ENCODE results near the gene MUC5B.

Gene MUC5B

GRCh38 chr11:1295591-1295990 is 72.7 kb downstream of the MUC5B start:
- no peak overlapping the region for H3K27ac ChIP-seq
- TF ChIP-seq ZFX (IDR thresholded peaks at IDR 0.05; ENCODE audit: borderline replicate concordance) (no peak), CTCF (IDR thresholded peaks at IDR 0.05) (no peak)

- TF ChIP-seq CTCF (IDR thresholded peaks at IDR 0.05) (no peak), ZFX (IDR thresholded peaks at IDR 0.05; ENCODE audit: borderline replicate concordance) (no peak)
- H3K27ac ChIP-seq, result no peak overlapping the region
Observed at GRCh38 chr11:1296287-1296686, 73.4 kb downstream of the MUC5B start.

- TF ChIP-seq ZFX (IDR thresholded peaks at IDR 0.05; ENCODE audit: borderline replicate concordance) (no peak), CTCF (IDR thresholded peaks at IDR 0.05) (no peak)
- no peak overlapping the region for H3K27ac ChIP-seq
Observed at GRCh38 chr11:1297011-1297575, 74.2 kb downstream of the MUC5B start.

GRCh38 chr11:1297576-1298473 is 75.0 kb downstream of the MUC5B start:
- no peak overlapping the region for H3K27ac ChIP-seq
- no peak for TF ChIP-seq ZFX (IDR thresholded peaks at IDR 0.05; ENCODE audit: borderline replicate concordance)
- no peak for TF ChIP-seq CTCF (IDR thresholded peaks at IDR 0.05)

DNA sequence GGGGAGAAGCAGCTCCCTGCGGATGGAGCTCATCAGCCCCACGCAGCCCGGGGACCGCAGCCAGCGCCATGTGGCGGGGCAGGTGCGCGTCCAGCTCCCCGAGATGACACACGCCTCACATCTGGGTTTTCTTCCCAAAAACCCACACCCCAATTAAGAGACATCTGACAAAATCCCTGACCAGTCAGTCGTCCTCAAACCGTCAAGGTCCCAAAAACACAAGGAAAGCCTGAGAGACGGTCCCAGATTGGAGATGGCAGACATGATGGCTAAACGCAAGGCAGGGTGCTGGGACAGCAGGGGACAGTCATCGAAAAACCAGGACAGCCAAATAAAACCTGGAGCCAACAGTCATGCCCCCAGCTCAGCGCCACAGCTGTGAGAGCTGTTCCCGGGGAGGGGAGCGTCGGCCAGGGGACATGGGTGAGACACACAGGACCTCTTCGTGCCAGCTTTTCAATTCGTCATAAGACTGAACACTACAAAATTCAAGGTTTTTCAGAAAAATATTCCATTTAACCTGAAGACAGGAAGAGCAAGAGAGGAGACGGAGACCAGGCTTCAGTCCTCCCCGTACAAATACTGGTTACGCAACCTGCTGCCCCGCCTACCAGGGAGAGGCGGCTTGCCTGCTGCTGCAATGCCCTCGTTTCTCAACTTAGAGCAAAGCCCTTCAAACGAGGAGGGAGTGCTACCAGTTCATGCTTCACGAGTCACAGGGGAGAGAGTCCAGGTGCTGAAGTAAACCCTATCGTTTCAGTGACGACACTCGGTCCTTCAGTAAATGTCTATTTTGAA is 76.0 kb downstream of the MUC5B start:
- H3K27ac ChIP-seq, result no peak overlapping the region
- TF ChIP-seq CTCF (IDR thresholded peaks at IDR 0.05), result no peak
- TF ChIP-seq ZFX (IDR thresholded peaks at IDR 0.05; ENCODE audit: borderline replicate concordance), result no peak

DNA sequence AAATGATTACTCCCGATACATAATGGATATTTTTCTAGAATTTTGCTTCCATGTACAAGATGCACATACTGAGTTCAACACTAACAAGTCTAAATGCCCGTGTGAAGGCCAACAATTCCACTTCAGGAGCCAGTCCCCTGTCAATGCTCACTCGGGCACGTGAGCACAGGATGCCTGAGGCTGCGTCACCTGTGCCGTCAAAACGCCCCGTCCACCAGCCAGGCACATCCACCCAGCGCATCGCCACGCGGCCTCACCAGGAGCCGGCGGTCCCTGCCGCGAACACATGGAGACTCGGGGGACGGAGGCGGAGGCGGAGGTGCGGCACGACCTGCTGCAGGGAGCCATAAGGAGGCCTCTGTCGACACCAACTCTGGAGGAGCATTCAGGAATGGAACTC is 76.8 kb downstream of the MUC5B start:
- no peak overlapping the region for H3K27ac ChIP-seq
- TF ChIP-seq ZFX (IDR thresholded peaks at IDR 0.05; ENCODE audit: borderline replicate concordance) (no peak), CTCF (IDR thresholded peaks at IDR 0.05) (no peak)
